Activated T-helper 1 cell treated with anti-CD3 and anti-CD28 coated beads, Interleukin-2, amount 50 U/mL, for 16 hours (primary cell): ENCODE results near the gene PPFIA1.

Experiments used
- DNase-seq, 2 donors: peaks; one replicate each; pipeline ENCODE4 v3.0.0-alpha.2; 2020; ENCODE audit warnings: low read depth in 1 of 2, low spot score in 1 of 2

The PPFIA1 gene

GRCh38 chr11:70297341-70297740 lies 26.9 kb downstream of the PPFIA1 start:
- DNase-seq: no peak

DNA sequence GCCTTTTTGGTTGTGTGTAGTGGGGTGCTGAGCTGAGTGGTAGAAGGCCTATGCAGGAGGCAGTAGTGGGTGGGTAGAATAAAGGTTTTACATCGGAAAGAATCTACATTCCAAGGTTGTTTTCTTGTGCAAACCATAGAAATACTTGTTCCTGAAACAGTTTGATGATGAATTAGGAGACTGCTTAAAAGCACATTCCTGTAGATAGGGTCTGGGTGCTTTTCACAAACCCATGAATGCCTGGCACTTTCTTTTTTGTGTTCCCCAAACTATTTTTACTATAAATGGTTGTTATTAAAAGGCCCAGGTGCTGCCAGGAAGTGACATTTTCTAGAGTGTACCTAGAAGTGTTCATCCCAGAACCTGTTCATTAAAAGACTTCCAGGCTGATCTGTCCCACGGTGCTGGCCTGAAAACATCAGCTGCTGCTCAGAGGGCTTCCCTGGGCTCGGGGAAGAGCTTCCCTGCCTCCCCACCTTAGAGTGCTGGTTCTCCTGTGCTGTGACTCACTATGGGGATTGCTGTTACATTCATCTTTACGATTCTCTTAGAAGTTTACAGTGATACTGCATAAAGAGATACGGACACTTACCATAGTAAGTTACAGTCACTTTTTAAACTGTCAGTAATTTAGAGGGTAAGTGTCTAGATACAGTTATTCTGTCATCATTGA lies 27.9 kb downstream of the PPFIA1 start:
- no peak for DNase-seq

DNA sequence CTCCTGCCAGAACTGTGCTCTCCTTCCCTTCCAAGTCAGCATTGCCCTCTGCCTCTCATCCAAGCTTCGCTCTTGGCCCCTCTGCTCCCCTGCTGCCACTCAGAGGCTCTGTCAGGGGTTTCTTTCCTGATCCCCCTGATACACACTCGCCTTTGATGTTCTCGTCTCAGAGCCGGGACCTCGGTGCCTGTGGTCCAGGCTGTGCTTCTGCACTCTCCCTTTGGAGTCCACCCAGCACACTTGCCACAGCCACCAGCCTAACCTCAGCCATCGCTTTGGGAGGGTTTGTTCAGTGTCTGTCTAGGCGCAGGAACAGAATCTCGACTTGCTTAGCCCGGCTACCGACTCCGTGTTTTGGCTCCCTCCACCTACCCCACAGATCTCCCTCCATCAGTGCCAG lies 29.1 kb downstream of the PPFIA1 start:
- DNase-seq: no peak

GRCh38 chr11:70301191-70301590 lies 30.7 kb downstream of the PPFIA1 start:
- no peak for DNase-seq

DNA sequence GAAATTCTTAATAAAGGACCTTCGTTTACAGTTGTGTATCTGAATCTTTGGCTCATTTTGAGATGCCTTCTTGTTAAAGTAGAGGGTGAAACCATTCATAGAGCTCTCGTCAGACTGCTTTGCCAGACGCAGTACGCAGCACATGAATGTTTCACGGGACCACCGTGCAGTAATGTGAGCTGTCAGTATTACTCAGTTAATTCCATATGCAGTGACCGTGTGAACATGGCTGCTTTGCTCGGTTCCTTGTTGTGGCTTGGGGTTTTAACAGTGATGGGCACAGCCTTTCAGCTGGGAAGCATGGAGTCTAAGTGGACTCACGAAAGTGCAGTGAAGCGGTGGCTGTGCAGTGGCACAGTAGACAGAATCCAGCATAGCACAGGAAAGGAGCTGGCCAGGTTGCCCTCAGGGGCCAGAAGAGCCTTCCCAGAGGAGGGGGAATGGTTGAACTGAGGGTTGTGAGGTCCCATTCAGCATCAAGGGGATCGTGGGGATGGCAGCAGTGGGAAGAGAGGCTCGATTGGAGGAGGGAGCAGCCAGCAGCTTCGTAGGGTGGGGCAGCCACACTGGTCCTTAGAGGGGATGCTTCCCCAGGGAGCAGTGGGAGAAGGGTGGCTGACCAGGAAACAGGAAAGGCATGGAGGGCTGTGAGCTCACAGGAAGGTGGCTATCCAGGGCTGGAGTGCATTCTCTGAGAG lies 31.4 kb downstream of the PPFIA1 start:
- no peak for DNase-seq

DNA sequence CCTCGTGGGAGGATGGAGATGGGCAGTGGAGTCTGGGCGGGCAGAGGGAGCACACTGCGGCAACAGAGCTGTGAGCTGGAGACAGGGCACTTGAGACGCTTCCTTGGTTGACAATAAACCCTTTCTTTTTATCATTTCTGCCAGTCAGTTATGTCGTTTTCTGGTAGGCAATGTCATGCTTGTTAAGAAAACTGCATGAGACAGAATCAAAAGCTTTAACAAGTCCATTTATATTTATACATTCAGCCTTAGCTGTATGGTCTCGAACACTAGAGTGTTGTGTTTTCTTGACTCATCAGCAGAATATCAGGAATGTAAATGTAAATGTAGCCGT lies 31.9 kb downstream of the PPFIA1 start:
- DNase-seq: no peak

- DNase-seq: no peak
These were observed 32.6 kb downstream of the PPFIA1 start for GRCh38 chr11:70303070-70303469.

DNA sequence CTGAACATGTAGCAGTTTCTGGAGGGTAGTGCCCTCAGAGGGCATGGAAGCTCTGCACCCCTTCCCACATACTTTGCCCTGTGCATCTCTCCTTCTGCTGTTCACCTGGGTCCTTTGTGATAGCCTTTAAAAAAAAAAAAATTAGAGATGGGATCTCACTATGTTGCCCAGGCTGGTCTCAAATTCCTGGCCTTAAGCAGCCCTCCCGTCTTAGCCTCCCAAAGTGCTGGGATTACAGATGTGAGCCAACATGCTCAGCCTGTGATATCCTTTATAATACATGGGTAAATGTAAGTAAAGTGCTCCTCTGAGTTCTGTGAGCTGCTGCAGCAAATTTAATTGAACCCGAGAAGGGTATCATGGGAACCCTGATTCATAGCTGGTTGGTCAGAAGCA lies 33.7 kb downstream of the PPFIA1 start:
- no peak for DNase-seq

GRCh38 chr11:70305501-70305900 lies 35.0 kb downstream of the PPFIA1 start:
- DNase-seq: no peak

GRCh38 chr11:70306586-70307033 lies 36.1 kb downstream of the PPFIA1 start:
- no peak for DNase-seq

GRCh38 chr11:70307176-70307575 lies 36.7 kb downstream of the PPFIA1 start:
- DNase-seq: no peak

DNA sequence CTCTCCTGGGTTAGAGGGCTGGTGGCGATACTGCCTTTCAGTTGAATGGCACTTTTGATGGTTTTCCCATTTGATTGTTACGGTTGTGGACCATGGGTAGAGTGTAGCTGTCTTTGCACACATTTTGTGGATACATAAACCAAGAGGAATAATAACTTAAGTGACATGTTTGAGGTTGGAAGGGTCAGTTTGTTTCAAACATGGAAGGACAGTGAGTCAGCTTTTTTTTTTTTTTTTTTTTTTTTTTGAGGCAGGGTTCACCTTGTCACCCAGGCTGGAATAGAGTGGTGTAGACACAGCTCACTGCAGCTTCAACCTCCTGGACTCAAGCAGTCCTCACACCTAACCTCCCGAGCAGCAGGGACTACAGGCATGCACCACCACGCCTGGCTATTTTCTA lies 41.1 kb downstream of the PPFIA1 start:
- no peak for DNase-seq

DNA sequence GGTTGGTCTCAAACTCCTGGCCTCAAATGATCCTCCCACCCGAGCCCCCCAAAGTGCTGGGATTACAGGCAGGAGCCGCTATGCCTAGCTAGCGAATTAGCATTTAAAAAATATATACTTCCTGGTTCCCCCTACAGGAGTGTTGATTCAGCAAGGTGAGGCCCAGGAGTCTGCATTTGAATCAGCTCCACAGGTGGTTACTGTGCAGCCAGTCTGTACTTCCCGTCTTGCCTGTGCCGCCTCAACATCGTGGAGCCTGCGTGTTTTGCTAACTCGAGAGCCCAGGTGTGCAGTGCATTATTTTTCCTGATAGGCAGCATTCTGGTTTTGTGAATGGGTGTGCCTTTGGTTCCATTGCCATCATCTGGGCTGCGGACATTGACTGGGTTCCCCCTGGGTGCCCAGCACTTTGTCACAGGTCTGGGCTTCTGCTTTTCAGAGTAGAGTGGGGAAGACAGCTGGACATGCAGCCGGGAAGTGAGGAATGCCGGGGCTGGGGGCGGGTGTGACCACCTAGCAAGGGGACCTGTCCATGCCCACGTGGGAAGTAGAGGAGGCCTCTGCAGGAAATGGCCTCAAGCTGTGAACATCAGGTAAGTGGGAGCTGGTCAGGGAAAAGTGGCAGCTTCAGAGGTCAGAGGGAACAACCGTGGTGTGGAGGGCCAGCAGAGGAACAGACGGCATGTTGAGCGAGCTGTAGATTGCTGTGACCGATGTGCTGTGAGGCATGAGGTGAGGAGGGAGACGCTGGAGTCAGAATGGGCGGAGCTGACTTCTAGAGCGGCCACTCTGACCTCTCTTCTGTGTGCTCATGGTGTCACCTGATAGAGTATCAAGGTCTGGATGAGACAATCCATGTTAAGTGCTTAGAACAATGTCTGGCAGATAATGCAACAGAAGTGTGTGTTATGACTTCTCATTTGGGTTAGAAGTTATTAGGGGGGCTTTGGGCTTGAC lies 42.2 kb downstream of the PPFIA1 start:
- no peak for DNase-seq

DNA sequence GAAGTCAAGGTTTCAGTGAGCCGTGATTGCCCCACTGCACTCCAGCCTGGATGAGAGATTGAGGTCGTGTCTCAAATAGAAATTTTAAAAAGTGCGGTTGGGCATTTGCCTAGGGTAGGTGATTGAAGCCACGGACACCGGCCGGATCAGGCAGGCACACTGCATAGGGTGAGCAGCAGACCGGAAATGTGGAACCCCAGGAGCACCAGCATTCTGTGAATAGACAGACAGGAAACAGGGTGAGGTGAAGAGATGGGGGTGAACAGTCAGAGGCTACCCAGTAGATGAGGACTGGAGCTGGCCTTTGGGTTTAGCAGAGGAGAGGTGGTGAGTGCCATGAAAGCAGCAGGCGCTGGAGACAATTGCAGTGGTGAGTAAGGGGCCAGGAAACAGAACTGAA lies 43.5 kb downstream of the PPFIA1 start:
- DNase-seq: no peak

- no peak for DNase-seq
These were observed 44.2 kb downstream of the PPFIA1 start for GRCh38 chr11:70314730-70315129.

- no peak for DNase-seq
These were observed 45.2 kb downstream of the PPFIA1 start for GRCh38 chr11:70315716-70316115.

GRCh38 chr11:70317581-70318305 lies 47.3 kb downstream of the PPFIA1 start:
- no peak for DNase-seq

- no peak for DNase-seq
These were observed 49.0 kb downstream of the PPFIA1 start for GRCh38 chr11:70319396-70320076.

GRCh38 chr11:70322666-70323065 lies 52.2 kb downstream of the PPFIA1 start:
- DNase-seq: no peak

DNA sequence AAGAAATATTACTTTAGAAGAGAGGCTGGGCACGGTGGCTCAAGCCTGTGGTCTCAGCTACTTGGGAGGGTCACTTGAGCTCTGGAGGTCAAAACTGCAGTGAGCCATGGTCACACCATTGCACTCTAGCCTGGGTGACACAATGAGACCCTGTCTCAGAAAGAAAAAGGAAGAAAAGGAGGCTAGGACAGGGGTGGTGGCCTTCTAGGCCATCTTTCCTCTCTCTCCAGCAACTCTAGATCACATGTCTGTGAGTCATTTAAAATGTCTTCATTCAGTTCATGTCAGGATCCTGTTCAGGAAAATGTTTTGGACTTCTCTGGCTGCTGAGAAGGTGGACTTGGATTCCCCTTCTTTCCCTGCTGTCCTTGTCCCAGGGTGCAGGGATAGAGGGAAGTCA lies 53.3 kb downstream of the PPFIA1 start:
- DNase-seq: no peak
